Measurements from ENCODE around the gene GABRA1. TPM values are rescaled to one million over a fixed set of nuclear protein-coding genes. Genes with fewer than 3 reads are reported as not detected.

The GABRA1 gene
- total RNA-seq (not detected in 2 replicates), polyA plus RNA-seq (0.02 TPM in 1 of 2 replicates, not detected in the other), polyA minus RNA-seq (ENCODE audit: low replicate concordance) (not detected in 2 replicates)
- not detected in 2 replicates for polyA plus RNA-seq (2012)

DNA sequence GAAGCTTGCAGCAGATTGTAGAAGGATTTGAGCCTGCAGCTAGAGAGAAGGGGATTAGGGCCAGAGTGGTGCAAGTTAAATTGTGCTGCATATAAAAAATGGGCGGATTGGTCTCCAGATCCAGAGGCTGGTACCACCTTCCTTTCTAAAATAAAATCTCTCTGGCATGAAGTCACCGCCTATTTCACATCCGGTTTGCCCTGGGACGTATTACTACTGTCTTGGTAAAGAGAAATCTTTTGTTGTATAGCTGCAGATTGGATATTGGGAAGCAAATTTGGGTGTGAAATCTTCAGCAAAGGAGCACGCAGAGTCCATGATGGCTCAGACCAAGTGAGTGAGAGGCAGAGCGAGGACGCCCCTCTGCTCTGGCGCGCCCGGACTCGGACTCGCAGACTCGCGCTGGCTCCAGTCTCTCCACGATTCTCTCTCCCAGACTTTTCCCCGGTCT is at the start of gene GABRA1:
Gene GABRA1, plus strand, starts transcription at position 180 of the 451 bp plus-strand sequence. CDS start 2,691 bp downstream, outside the sequence.
- no peak within 1 kb of the TSS for H3K4me2 ChIP-seq (ENCODE audit: extremely low read depth, insufficient read depth, low read length)

DNA sequence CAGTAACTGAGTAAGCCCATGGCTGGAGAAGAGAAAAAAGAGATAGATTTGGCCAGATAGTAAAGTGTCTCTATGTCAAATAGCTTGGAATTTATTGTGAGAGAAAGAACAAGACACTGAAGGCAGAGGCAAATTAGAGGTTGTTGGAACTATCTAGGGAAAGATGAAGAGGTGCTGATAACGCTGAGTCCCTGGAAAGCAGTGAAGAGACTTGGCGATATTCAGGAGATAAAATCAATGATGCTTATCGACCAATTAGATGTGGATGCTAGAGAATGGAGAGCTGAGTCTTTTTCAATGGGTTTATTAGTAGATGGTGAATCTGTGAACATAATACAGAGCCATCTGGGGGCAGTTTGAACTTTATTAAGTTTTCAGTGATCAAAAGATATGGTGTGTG is 48.6 kb upstream of the GABRA1 start:
- H3K9me3 ChIP-seq (ENCODE audit: control insufficient read depth, insufficient read depth, low read depth, low read length) = no peaks in the 10 kb centered on the region
- no peaks in the 10 kb centered on the region for H3K79me2 ChIP-seq (ENCODE audit: control insufficient read depth, insufficient read depth, low read length)
- no peaks in the 10 kb centered on the region for H4K20me1 ChIP-seq (ENCODE audit: control insufficient read depth, extremely low read depth, insufficient read depth, low read length)
- TF ChIP-seq, protein P1, sequence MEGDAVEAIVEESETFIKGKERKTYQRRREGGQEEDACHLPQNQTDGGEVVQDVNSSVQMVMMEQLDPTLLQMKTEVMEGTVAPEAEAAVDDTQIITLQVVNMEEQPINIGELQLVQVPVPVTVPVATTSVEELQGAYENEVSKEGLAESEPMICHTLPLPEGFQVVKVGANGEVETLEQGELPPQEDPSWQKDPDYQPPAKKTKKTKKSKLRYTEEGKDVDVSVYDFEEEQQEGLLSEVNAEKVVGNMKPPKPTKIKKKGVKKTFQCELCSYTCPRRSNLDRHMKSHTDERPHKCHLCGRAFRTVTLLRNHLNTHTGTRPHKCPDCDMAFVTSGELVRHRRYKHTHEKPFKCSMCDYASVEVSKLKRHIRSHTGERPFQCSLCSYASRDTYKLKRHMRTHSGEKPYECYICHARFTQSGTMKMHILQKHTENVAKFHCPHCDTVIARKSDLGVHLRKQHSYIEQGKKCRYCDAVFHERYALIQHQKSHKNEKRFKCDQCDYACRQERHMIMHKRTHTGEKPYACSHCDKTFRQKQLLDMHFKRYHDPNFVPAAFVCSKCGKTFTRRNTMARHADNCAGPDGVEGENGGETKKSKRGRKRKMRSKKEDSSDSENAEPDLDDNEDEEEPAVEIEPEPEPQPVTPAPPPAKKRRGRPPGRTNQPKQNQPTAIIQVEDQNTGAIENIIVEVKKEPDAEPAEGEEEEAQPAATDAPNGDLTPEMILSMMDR (conservative IDR thresholded peaks at IDR 0.05 in 1 of 2, IDR thresholded peaks at IDR 0.05 in 1 of 2; ENCODE audit: low read depth in 1 of 2, low read length in 2 of 2) = no peak
- no peak for TF ChIP-seq EZH2 (IDR thresholded peaks at IDR 0.05; ENCODE audit: low read length, missing control alignments)
- no peak overlapping the region for H3K4me3 ChIP-seq (replicated peaks in 1 of 4; ENCODE audit: control extremely low read depth in 1 of 4, insufficient read depth in 1 of 4, low read depth in 3 of 4, low read length in 4 of 4)
- no peak overlapping the region for H2AFZ ChIP-seq (ENCODE audit: low read length)
- no peak overlapping the region for H3K9ac ChIP-seq (ENCODE audit: insufficient read depth, low read length)
- H3K36me3 ChIP-seq (ENCODE audit: control insufficient read depth, insufficient read depth, low read length) = no peaks in the 10 kb centered on the region
- DNase-seq (ENCODE audit: low read depth in 2 of 2) = no peak
- no peaks in the 10 kb centered on the region for H3K27me3 ChIP-seq (ENCODE audit: control insufficient read depth, insufficient read depth, low read length)
- no peaks in the 10 kb centered on the region for H3K4me1 ChIP-seq (ENCODE audit: control insufficient read depth, extremely low read depth, insufficient read depth, low read length)
- H3K4me2 ChIP-seq (ENCODE audit: extremely low read depth, insufficient read depth, low read length) = no peak overlapping the region
- no peak overlapping the region for H3K27ac ChIP-seq (ENCODE audit: insufficient read depth, low read length)

More for the DNA sequence above, at the start of gene GABRA1:
- Histone ChIP-seq H2AFZ (ENCODE audit: low read length) (no peak within 1 kb of the TSS), H3K27ac (ENCODE audit: insufficient read depth, low read length) (no peak within 1 kb of the TSS), H3K9ac (ENCODE audit: insufficient read depth, low read length) (no peak within 1 kb of the TSS), H3K36me3 (ENCODE audit: control insufficient read depth, insufficient read depth, low read length) (no peaks in the 10 kb centered on the region), H3K9me3 (ENCODE audit: control insufficient read depth, insufficient read depth, low read depth, low read length) (no peaks in the 10 kb centered on the region), H3K27me3 (ENCODE audit: control insufficient read depth, insufficient read depth, low read length) (no peaks in the 10 kb centered on the region), H3K79me2 (ENCODE audit: control insufficient read depth, insufficient read depth, low read length) (no peaks in the 10 kb centered on the region), H3K4me3 (replicated peaks in 1 of 4; ENCODE audit: control extremely low read depth in 1 of 4, insufficient read depth in 1 of 4, low read depth in 3 of 4, low read length in 4 of 4) (no peak within 1 kb of the TSS), H3K4me1 (ENCODE audit: control insufficient read depth, extremely low read depth, insufficient read depth, low read length) (no peaks in the 10 kb centered on the region), H4K20me1 (ENCODE audit: control insufficient read depth, extremely low read depth, insufficient read depth, low read length) (no peaks in the 10 kb centered on the region)
- DNase-seq (ENCODE audit: low read depth in 2 of 2) = no peak
- no peak for TF ChIP-seq EZH2 (IDR thresholded peaks at IDR 0.05; ENCODE audit: low read length, missing control alignments)
- TF ChIP-seq, protein P1 (conservative IDR thresholded peaks at IDR 0.05 in 1 of 2, IDR thresholded peaks at IDR 0.05 in 1 of 2; ENCODE audit: low read depth in 1 of 2, low read length in 2 of 2) = no peak

DNA sequence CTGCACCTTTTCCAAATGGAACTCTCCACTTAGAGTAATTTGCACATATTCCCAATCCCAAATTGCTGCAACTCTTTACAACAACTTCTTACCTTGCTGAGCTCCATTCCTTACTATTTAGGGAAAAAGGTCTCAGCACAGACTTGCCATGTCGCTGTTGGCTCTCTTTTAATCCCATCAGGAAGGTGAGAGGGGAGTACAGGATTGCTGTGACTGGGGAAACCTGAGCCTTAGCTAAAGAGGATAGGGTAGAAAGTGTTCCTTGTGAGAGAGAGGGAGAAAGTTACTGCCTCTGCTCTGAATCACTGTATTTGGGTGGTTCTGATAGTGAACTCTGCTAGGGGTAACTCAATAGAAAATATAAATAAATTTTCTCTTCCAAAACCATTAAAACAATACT is 43.7 kb upstream of the GABRA1 start:
- Histone ChIP-seq H4K20me1 (ENCODE audit: control insufficient read depth, extremely low read depth, insufficient read depth, low read length) (no peaks in the 10 kb centered on the region), H3K9ac (ENCODE audit: insufficient read depth, low read length) (no peak overlapping the region), H2AFZ (ENCODE audit: low read length) (no peak overlapping the region), H3K27ac (ENCODE audit: insufficient read depth, low read length) (no peak overlapping the region), H3K4me3 (replicated peaks in 1 of 4; ENCODE audit: control extremely low read depth in 1 of 4, insufficient read depth in 1 of 4, low read depth in 3 of 4, low read length in 4 of 4) (no peak overlapping the region), H3K79me2 (ENCODE audit: control insufficient read depth, insufficient read depth, low read length) (no peaks in the 10 kb centered on the region), H3K4me2 (ENCODE audit: extremely low read depth, insufficient read depth, low read length) (no peak overlapping the region), H3K36me3 (ENCODE audit: control insufficient read depth, insufficient read depth, low read length) (no peaks in the 10 kb centered on the region), H3K4me1 (ENCODE audit: control insufficient read depth, extremely low read depth, insufficient read depth, low read length) (no peaks in the 10 kb centered on the region), H3K27me3 (ENCODE audit: control insufficient read depth, insufficient read depth, low read length) (no peaks in the 10 kb centered on the region), H3K9me3 (ENCODE audit: control insufficient read depth, insufficient read depth, low read depth, low read length) (no peaks in the 10 kb centered on the region)
- DNase-seq (ENCODE audit: low read depth in 2 of 2) = no peak
- TF ChIP-seq EZH2 (IDR thresholded peaks at IDR 0.05; ENCODE audit: low read length, missing control alignments) = no peak
- TF ChIP-seq, protein P1 (conservative IDR thresholded peaks at IDR 0.05 in 1 of 2, IDR thresholded peaks at IDR 0.05 in 1 of 2; ENCODE audit: low read depth in 1 of 2, low read length in 2 of 2) = no peak

Data from fibroblast of lung (primary cell).